ENCODE data around the gene BIRC6. TPM values are rescaled to one million over a fixed set of nuclear protein-coding genes. Genes with fewer than 3 reads are reported as not detected.
A peak's percentile ranks its signal among the peaks of the same experiment; 100 is the strongest.

The BIRC6 gene
- total RNA-seq, 1 donor from 2014 or later = 180 TPM

GRCh38 chr2:32572737-32573136, 215.9 kb downstream of the BIRC6 start:
- H3K4me3 Mint-ChIP-seq = no peak overlapping the region

GRCh38 chr2:32591669-32592463, 235.0 kb downstream of the BIRC6 start:
- ChIA-PET POLR2A (interaction anchor here (0.6 kb wide), 1 partner anchor 442 kb away, joined by 3 read pairs; no protein-coding TSS in a partner anchor), CTCF (interaction anchor here (0.9 kb wide), 1 partner anchor 31 kb away, joined by 7 read pairs; no protein-coding TSS in a partner anchor)
- Mint-ChIP-seq H3K27ac (peak overlapping the region; percentile 46), H3K27me3 (no peaks in the 10 kb centered on the region), H3K4me3 (no peak overlapping the region), H3K36me3 (ENCODE audit: low read depth) (peaks cover 32% of the 10 kb centered on the region), H3K4me1 (no peaks in the 10 kb centered on the region), H3K9me3 (no peaks in the 10 kb centered on the region)
- TF ChIP-seq CTCF (IDR thresholded peaks at IDR 0.05) = no peak
- ATAC-seq (ENCODE audit: low read depth) (no peak), DNase-seq (no peak)
- intact Hi-C loops (cut with micrococcal nuclease) = no loop called here

More at GRCh38 chr2:32572737-32573136, 215.9 kb downstream of the BIRC6 start:
- H3K36me3 Mint-ChIP-seq (ENCODE audit: low read depth) = peaks cover 54% of the 10 kb centered on the region
- ChIA-PET CTCF (no interaction called here), POLR2A (no interaction called here)
- H3K4me1 Mint-ChIP-seq = peaks cover 17% of the 10 kb centered on the region
- no peaks in the 10 kb centered on the region for H3K9me3 Mint-ChIP-seq
- ATAC-seq (ENCODE audit: low read depth) (no peak), DNase-seq (no peak)
- intact Hi-C loops (cut with micrococcal nuclease) = no loop called here
- H3K27ac Mint-ChIP-seq = no peak overlapping the region
- H3K27me3 Mint-ChIP-seq = no peaks in the 10 kb centered on the region
- no peak for TF ChIP-seq CTCF (IDR thresholded peaks at IDR 0.05)

GRCh38 chr2:32594573-32594972, 237.8 kb downstream of the BIRC6 start:
- Mint-ChIP-seq H3K9me3 (no peaks in the 10 kb centered on the region), H3K4me1 (no peaks in the 10 kb centered on the region), H3K36me3 (ENCODE audit: low read depth) (peaks cover 48% of the 10 kb centered on the region), H3K27me3 (no peaks in the 10 kb centered on the region), H3K27ac (no peak overlapping the region), H3K4me3 (no peak overlapping the region)
- DNase-seq = no peak
- ChIA-PET POLR2A (interaction anchor here (0.6 kb wide), 1 partner anchor 33 kb away, joined by 3 read pairs; the partner anchor contains the start of gene TTC27), CTCF (no interaction called here)
- intact Hi-C loops (cut with micrococcal nuclease) = no loop called here
- ATAC-seq (ENCODE audit: low read depth) = no peak
- no peak for TF ChIP-seq CTCF (IDR thresholded peaks at IDR 0.05)

GRCh38 chr2:32611366-32611765, 254.5 kb downstream of the BIRC6 start:
- ATAC-seq (ENCODE audit: low read depth) (no peak), DNase-seq (no peak)
- no peaks in the 10 kb centered on the region for H3K27me3 Mint-ChIP-seq
- no peak overlapping the region for H3K4me3 Mint-ChIP-seq
- no peak for TF ChIP-seq CTCF (IDR thresholded peaks at IDR 0.05)
- intact Hi-C loops (cut with micrococcal nuclease) = no loop called here
- H3K9me3 Mint-ChIP-seq = no peaks in the 10 kb centered on the region
- ChIA-PET POLR2A (no interaction called here), CTCF (no interaction called here)
- H3K27ac Mint-ChIP-seq = no peak overlapping the region
- no peaks in the 10 kb centered on the region for H3K4me1 Mint-ChIP-seq
- peaks cover 80% of the 10 kb centered on the region for H3K36me3 Mint-ChIP-seq (ENCODE audit: low read depth)

GRCh38 chr2:32611771-32612170, 254.9 kb downstream of the BIRC6 start:
- no peak for DNase-seq
- H3K4me3 Mint-ChIP-seq = no peak overlapping the region
- no peak for ATAC-seq (ENCODE audit: low read depth)

More at GRCh38 chr2:32611771-32612170, 254.9 kb downstream of the BIRC6 start:
- intact Hi-C loops (cut with micrococcal nuclease) = no loop called here
- Mint-ChIP-seq H3K27me3 (no peaks in the 10 kb centered on the region), H3K36me3 (ENCODE audit: low read depth) (peaks cover 80% of the 10 kb centered on the region), H3K4me1 (no peaks in the 10 kb centered on the region), H3K9me3 (no peaks in the 10 kb centered on the region), H3K27ac (no peak overlapping the region)
- CTCF ChIA-PET = no interaction called here
- no peak for TF ChIP-seq CTCF (IDR thresholded peaks at IDR 0.05)
- POLR2A ChIA-PET = no interaction called here
